Mucosa of rectum (tissue), 2 donors: ENCODE measurements around the gene PDP2.

ENCODE experiments used
- H3K27ac ChIP-seq, 2 donors: one replicate each; pipeline ENCODE4 v1.7.0; 2013; ENCODE audit warnings: inconsistent platforms in 2 of 2, low read depth in 2 of 2, low read length in 2 of 2
- H3K27me3 ChIP-seq, 2 donors: one replicate each; pipeline ENCODE4 v1.7.0; 2013; ENCODE audit warnings: low read length in 2 of 2; ENCODE audit not compliant: control insufficient read depth in 2 of 2, insufficient read depth in 2 of 2
- H3K36me3 ChIP-seq, 2 donors: one replicate each; pipeline ENCODE4 v1.7.0; 2013; ENCODE audit warnings: low read length in 2 of 2; ENCODE audit not compliant: control insufficient read depth in 2 of 2, insufficient read depth in 2 of 2
- H3K4me1 ChIP-seq, 2 donors: one replicate each; pipeline ENCODE4 v1.7.0; 2013; ENCODE audit warnings: low read length in 2 of 2, mild to moderate bottlenecking in 1 of 2; ENCODE audit not compliant: control insufficient read depth in 2 of 2, insufficient read depth in 2 of 2
- H3K4me3 ChIP-seq, 2 donors: one replicate each; pipeline ENCODE4 v1.7.0; 2013; ENCODE audit warnings: low read length in 2 of 2
- H3K9ac ChIP-seq, 2 donors: one replicate each; pipeline ENCODE4 v1.7.0; 2013; ENCODE audit warnings: low read length in 2 of 2, low read depth in 1 of 2, mild to moderate bottlenecking in 1 of 2
- H3K9me3 ChIP-seq, 2 donors: one replicate each; pipeline ENCODE4 v1.7.0; 2013; ENCODE audit warnings: low read length in 2 of 2; ENCODE audit not compliant: control insufficient read depth in 2 of 2
- donor health status: healthy.
- donor health status: Normal muscosa, but diverticular disease.

Gene PDP2

DNA sequence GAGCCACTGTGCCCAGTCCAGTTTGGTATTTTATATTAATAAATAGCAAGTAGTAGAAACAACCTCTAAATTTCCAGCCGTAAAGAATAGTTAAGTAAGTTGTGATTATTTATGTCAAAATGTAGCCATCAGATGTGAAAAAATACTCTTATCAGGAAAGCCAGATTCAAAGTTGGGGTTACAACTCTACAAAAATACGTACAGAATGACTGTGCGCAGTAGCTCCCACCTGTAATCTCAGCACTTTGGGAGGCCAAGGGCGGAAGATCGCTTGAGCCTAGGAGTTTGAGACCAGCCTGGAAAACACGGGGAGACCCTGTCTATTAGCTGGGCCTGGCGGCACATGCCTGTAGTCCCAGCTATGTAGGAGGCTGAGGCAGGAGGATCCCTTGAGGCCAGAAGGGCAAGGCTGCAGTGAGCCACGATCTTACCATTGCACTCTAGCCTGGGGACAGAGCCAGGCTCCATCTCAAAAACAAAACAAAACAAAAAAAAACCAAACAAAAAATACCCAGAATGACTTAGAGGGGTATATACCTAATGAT lies 1.7 kb downstream of the PDP2 start:
- no peak overlapping the region for H3K9ac ChIP-seq
- peaks cover 21 to 25% of the 10 kb centered on the region in 2 donors for H3K36me3 ChIP-seq
- H3K4me1 ChIP-seq = peaks cover 9 to 23% of the 10 kb centered on the region in 2 donors
- no peaks in the 10 kb centered on the region for H3K9me3 ChIP-seq
- no peak overlapping the region for H3K4me3 ChIP-seq
- H3K27me3 ChIP-seq = no peaks in the 10 kb centered on the region
- H3K27ac ChIP-seq = no peak overlapping the region

DNA sequence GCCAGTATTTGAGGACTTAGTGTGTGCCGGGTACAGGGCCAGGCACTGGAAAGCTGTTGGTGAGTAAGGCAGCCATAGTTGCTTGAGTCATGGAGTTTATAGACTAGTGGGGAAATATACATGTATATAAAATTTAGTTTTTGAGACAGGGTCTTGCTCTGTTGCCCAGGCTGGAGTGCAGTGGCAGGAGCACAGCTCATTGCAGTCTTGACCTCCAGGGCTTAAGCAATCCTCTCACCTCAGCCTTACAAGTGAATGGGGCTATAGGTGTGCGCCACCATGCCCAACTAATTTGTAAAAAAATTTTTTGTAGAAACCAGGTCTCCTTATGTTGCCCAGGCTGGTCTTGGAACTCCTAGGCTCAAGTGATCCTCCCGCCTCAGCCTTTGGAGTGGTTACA lies 2.4 kb downstream of the PDP2 start:
- Histone ChIP-seq H3K9ac (no peak overlapping the region), H3K4me3 (no peak overlapping the region), H3K4me1 (peaks cover 9 to 23% of the 10 kb centered on the region in 2 donors), H3K27me3 (no peaks in the 10 kb centered on the region), H3K27ac (no peak overlapping the region), H3K9me3 (no peaks in the 10 kb centered on the region), H3K36me3 (peaks cover 23 to 27% of the 10 kb centered on the region in 2 donors)

DNA sequence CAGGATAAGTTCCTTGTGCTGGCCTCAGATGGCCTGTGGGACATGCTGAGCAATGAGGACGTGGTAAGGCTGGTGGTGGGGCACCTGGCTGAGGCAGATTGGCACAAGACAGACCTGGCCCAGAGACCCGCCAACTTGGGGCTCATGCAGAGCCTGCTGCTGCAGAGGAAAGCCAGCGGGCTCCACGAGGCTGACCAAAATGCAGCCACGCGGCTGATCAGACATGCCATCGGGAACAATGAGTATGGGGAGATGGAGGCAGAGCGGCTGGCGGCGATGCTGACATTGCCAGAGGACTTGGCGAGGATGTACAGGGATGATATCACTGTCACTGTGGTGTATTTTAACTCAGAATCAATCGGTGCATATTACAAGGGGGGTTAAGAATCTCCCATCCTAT lies 5.2 kb downstream of the PDP2 start:
- Histone ChIP-seq H3K27ac (no peak overlapping the region), H3K4me3 (no peak overlapping the region), H3K36me3 (peaks cover 23 to 27% of the 10 kb centered on the region in 2 donors), H3K9me3 (no peaks in the 10 kb centered on the region), H3K4me1 (peaks cover 4 to 9% of the 10 kb centered on the region in 2 donors), H3K9ac (no peak overlapping the region), H3K27me3 (no peaks in the 10 kb centered on the region)

DNA sequence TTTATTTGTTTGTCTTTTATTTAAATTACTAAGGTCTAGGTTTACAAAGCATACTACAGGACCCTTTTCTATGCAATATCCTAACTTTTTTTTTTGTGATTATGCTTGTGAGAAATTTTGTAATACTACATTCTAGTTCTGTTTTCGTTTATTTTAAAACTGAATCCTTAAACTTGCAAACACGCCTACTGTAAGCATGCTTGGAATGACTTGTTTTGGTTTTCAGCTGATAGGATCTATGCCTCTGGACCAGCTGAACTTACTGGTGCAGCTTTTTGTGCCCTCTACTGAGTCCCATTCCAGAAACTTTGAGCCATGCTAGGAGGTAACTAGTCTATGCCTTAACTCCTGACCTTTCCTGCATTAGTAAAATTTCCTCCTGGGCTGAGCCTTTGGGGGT lies 6.0 kb downstream of the PDP2 start:
- Histone ChIP-seq H3K9ac (no peak overlapping the region), H3K27ac (no peak overlapping the region), H3K4me1 (peaks cover 0 to 3% of the 10 kb centered on the region in 2 donors), H3K4me3 (no peak overlapping the region), H3K36me3 (peaks cover 23 to 27% of the 10 kb centered on the region in 2 donors), H3K9me3 (no peaks in the 10 kb centered on the region), H3K27me3 (no peaks in the 10 kb centered on the region)

DNA sequence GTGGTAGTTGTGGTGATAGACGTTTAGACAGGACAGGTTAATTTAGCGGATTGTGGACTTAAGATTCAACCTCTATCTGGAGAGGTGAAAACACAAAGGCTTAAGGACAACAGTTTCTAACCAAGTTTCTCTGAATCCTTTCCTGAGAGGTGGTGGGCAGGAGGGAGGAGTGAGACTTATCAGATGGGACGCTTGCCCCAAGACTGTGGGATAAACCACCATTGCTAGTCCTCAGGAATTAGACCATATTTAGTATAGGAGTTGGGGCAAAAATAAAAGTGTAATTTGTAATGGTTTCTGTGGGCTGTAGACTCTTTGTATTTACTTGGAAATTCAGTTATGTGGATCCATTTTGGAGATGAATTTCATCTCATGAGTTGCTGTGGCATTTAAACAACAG lies 6.6 kb downstream of the PDP2 start:
- H3K4me3 ChIP-seq = no peak overlapping the region
- H3K27me3 ChIP-seq = no peaks in the 10 kb centered on the region
- no peaks in the 10 kb centered on the region for H3K4me1 ChIP-seq
- peaks cover 23 to 27% of the 10 kb centered on the region in 2 donors for H3K36me3 ChIP-seq
- no peak overlapping the region for H3K9ac ChIP-seq
- H3K9me3 ChIP-seq = no peaks in the 10 kb centered on the region
- H3K27ac ChIP-seq = no peak overlapping the region

DNA sequence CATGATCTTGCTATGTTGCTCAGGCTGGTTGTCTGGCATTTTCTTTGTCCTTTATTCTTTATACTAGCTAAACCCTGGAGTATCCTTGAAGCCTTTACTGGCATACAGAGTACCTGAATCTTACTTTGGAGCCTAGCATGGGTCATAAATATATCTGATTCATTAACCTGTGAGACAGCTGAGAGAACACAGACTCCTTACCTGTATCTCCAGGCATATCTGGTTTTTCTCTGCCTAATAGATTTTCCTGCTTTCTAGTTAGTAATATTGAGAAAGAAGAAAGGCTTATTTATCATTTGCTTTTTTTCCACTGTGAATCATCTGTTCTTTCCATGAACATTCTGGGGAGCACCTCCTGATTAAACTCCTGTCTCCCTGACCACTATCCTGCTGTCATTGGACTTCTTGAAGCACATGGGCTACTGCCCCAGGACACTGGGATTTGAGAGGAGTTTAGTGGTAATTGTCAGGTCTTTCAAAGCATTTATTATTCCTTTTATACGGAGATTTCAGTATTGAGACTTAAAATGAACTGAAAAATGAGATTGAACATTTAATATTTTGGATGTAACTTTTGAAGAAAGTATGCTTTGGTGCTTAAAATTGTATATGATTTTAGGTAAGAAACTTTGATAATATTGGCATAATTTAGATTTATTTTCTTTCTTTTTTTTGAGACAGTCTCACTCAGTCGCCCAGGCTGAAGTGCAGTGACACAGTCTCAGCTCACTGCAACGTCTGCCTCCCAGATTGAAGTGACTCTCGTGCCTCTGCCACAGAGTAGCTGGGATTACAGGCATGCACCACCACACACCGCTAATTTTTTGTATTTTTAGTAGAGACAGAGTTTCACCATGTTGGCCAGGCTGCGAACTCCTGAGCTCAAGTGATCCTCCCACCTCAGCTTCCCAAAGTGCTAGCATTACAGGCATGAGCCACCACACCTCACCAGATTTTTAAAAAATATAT lies 8.6 kb downstream of the PDP2 start:
- Histone ChIP-seq H3K4me1 (no peaks in the 10 kb centered on the region), H3K9ac (no peak overlapping the region), H3K27me3 (no peaks in the 10 kb centered on the region), H3K36me3 (peaks cover 23 to 27% of the 10 kb centered on the region in 2 donors), H3K4me3 (no peak overlapping the region), H3K9me3 (no peaks in the 10 kb centered on the region), H3K27ac (no peak overlapping the region)

DNA sequence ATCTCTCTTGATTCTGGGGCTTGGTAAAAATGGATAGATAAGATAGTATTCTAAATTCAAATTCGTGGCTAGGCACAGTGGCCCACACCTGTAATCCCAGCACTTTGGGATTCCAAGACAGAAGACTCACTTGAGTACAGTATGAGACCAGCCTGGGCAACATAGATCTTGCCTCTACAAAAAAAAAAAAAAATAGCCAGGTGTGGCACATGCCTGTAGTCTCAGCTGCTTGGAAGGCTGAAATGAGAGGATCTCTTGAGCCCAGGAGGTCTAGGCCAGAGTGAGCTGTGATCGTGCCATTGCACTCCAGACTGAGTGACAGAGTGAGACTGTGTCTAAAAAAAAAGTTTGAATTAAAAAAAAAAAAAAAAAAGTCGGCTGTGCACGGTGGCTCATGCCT lies 9.3 kb downstream of the PDP2 start:
- Histone ChIP-seq H3K4me1 (no peaks in the 10 kb centered on the region), H3K27ac (no peak overlapping the region), H3K9me3 (no peaks in the 10 kb centered on the region)

DNA sequence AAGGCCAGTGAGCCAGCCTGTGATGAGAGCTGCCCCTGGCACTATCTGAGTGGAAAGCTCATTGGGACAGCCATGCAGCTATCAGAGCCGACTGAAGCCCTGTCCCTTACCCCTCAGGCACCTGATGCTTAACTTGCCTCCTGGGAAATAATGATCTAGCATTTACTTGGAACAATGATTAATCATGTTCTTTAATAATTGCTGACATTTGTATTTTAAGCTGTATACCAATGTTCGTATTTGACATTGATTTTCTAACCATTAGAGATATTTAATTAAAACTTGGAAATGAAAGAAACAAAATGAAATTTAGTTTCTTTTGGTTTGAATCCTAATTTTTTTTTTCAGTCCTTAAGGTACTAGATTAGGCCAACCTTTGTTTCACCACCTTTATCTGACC lies 10.5 kb downstream of the PDP2 start:
- H3K4me3 ChIP-seq = no peak overlapping the region
- H3K9me3 ChIP-seq = no peaks in the 10 kb centered on the region
- H3K27ac ChIP-seq = no peak overlapping the region
- no peaks in the 10 kb centered on the region for H3K27me3 ChIP-seq
- H3K36me3 ChIP-seq = peaks cover 10 to 11% of the 10 kb centered on the region in 2 donors
- no peak overlapping the region for H3K9ac ChIP-seq
- peaks cover 6% of the 10 kb centered on the region in 2 donors for H3K4me1 ChIP-seq

More for the DNA sequence above, 9.3 kb downstream of the PDP2 start:
- Histone ChIP-seq H3K9ac (no peak overlapping the region), H3K36me3 (peaks cover 21 to 23% of the 10 kb centered on the region in 2 donors), H3K27me3 (no peaks in the 10 kb centered on the region), H3K4me3 (no peak overlapping the region)

DNA sequence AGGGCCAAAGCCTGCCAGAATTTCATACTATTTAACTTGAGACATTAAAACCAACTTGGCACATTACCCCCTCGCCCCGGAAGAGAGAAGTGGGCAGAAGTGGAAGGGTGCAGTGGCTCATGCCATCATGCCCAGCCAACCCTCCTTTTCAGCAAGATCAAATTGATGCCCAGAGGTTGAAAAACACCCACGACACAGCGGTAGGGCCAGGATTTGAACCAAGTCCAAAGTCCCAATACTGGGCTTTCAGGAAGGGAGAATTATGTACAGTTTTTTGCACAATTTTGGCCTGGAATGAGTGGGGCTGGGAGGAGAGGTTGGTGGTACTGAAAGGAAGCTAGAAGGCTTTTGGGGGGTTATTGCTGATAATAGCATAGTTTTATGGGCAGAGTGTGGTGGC lies 11.0 kb downstream of the PDP2 start:
- no peak overlapping the region for H3K4me3 ChIP-seq
- no peak overlapping the region for H3K9ac ChIP-seq
- peaks cover 7% of the 10 kb centered on the region in 2 donors for H3K36me3 ChIP-seq
- H3K4me1 ChIP-seq = peaks cover 12% of the 10 kb centered on the region in 2 donors
- H3K27ac ChIP-seq = no peak overlapping the region
- no peaks in the 10 kb centered on the region for H3K27me3 ChIP-seq
- H3K9me3 ChIP-seq = no peaks in the 10 kb centered on the region

DNA sequence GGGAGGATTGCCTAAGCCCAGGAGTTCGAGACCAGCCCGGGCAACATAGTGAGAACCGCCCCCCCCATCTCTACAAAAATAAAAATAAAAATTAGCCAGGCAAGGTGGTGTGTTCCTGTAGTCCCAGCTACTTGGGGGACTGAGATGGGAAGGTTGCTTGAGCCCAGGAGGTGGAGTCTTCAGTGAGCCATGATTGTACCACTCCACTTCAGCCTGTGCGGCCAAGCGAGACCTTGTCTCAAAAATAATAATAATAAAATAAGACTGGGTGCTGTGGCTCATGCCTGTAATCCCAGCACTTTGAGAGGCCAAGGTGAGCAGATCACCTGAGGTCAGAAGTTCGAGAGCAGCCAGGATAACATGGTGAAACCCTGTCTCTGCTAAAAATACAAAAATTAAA lies 11.5 kb downstream of the PDP2 start:
- Histone ChIP-seq H3K4me3 (no peak overlapping the region), H3K27me3 (no peaks in the 10 kb centered on the region), H3K27ac (no peak overlapping the region), H3K9me3 (no peaks in the 10 kb centered on the region), H3K9ac (no peak overlapping the region), H3K36me3 (peaks cover 3% of the 10 kb centered on the region in 2 donors), H3K4me1 (peaks cover 13 to 14% of the 10 kb centered on the region in 2 donors)
